HepG2 (cell line): Measurements from ENCODE around the gene AMIGO3. TPM values are rescaled to one million over a fixed set of nuclear protein-coding genes. Genes with fewer than 3 reads are reported as not detected.

Source experiments
- AGO1 ChIP-seq: fragments of 200-400 bp; formaldehyde crosslinking; IDR thresholded peaks from 2 replicates; pipeline ENCODE4 v1.6.1; 2017; ENCODE audit warnings: mild to moderate bottlenecking, low read depth, low read length, moderate library complexity; ENCODE audit not compliant: poor library complexity, severe bottlenecking
- ARID3A ChIP-seq: IDR thresholded peaks from 2 replicates; pipeline ENCODE4 v1.6.1; 2012; ENCODE audit warnings: low read depth, low read length, improper control_type of control experiment
- ATF5 ChIP-seq: sonication (generic); formaldehyde crosslinking; IDR thresholded peaks from 2 replicates; pipeline ENCODE4 v1.4.0; 2020; ENCODE audit warnings: mild to moderate bottlenecking, low read depth, missing genetic modification reagents
- CHD2 ChIP-seq: IDR thresholded peaks from 2 replicates; pipeline ENCODE4 v1.6.1; 2011; ENCODE audit warnings: low read depth, low read length, improper control_type of control experiment
- KDM4B ChIP-seq: sonication (generic); formaldehyde crosslinking; IDR thresholded peaks from 2 replicates; pipeline ENCODE4 v1.4.0; 2020; ENCODE audit warnings: missing genetic modification reagents
- NFIB ChIP-seq: sonication (generic); formaldehyde crosslinking; IDR thresholded peaks from 2 replicates; pipeline ENCODE4 v1.9.0; 2021; ENCODE audit warnings: missing genetic modification reagents, mild to moderate bottlenecking, borderline replicate concordance
- ZFP62 ChIP-seq: sonication (generic); formaldehyde crosslinking; IDR thresholded peaks from 2 replicates; pipeline ENCODE4 v1.4.0; 2020; ENCODE audit warnings: missing genetic modification reagents
- ZKSCAN5 ChIP-seq: sonication (generic); formaldehyde crosslinking; IDR thresholded peaks from 2 replicates; pipeline ENCODE4 v1.5.1; 2020; ENCODE audit warnings: mild to moderate bottlenecking, missing genetic modification reagents
- ZMYM3 ChIP-seq: sonication (generic); formaldehyde crosslinking; IDR thresholded peaks from 2 replicates; pipeline ENCODE4 v1.5.1; 2020; ENCODE audit warnings: mild to moderate bottlenecking, missing genetic modification reagents
- ZNF10 ChIP-seq: sonication (generic); formaldehyde crosslinking; IDR thresholded peaks from 2 replicates; pipeline ENCODE4 v1.4.0; 2020; ENCODE audit warnings: mild to moderate bottlenecking, low read depth, missing genetic modification reagents, borderline replicate concordance
- ZNF318 ChIP-seq: sonication (generic); formaldehyde crosslinking; IDR thresholded peaks from 2 replicates; pipeline ENCODE4 v1.4.0; 2020; ENCODE audit warnings: mild to moderate bottlenecking, missing genetic modification reagents
- ZNF329 ChIP-seq: sonication (generic); formaldehyde crosslinking; IDR thresholded peaks from 2 replicates; pipeline ENCODE4 v1.9.0; 2021; ENCODE audit warnings: low read depth, mild to moderate bottlenecking, missing genetic modification reagents
- ZNF343 ChIP-seq: sonication (generic); formaldehyde crosslinking; IDR thresholded peaks from 2 replicates; pipeline ENCODE4 v1.4.0; 2020; ENCODE audit warnings: mild to moderate bottlenecking, missing genetic modification reagents
- ZNF879 ChIP-seq: sonication (generic); formaldehyde crosslinking; IDR thresholded peaks from 2 replicates; pipeline ENCODE4 v1.8.1; 2023; ENCODE audit warnings: missing genetic modification reagents
- polyA plus RNA-seq, 8 experiments: library from polyadenylated mRNA; depleted of rRNA in 3 of 8; stranded (reverse) in 7 of 8; unstranded in 1 of 8; fragments of >200 nt; fragmentation: Illumina TruSeq in 4 of 8; extraction: Trizol in 4 of 8; gene quantifications; 2 replicates each; pipeline versions ENCODE4 v1.2.1 to v1.2.3, GENCODE V29; 2011 to 2016; ENCODE audit warnings: low read depth in 4 of 8, missing spikeins in 1 of 8, mixed read lengths in 1 of 8; ENCODE audit not compliant: insufficient read depth in 1 of 8
- total RNA-seq, 5 experiments: library from RNA; depleted of rRNA; stranded (reverse); fragments of >200 nt; fragmentation: Illumina TruSeq; extraction: Trizol; gene quantifications; 2 replicates each; pipeline ENCODE4 v1.2.3, GENCODE V29; 2016; ENCODE audit warnings: low read depth in 1 of 5

Gene AMIGO3
- total and polyA plus RNA-seq, 2 of the 13 experiments (the other 11 are each of a cell fraction or from before 2014, with no cell fraction given) = 0.35 TPM; not detected in 1

- TF ChIP-seq KDM4B (CRISPR knock-in tag) (no peak), NFIB (CRISPR knock-in tag) (no peak), ARID3A (no peak), AGO1 (peak; percentile 98), ZNF318 (CRISPR knock-in tag) (no peak; the same call in 1 of the 2 replicates), ZNF10 (CRISPR knock-in tag) (no peak), ZNF329 (CRISPR knock-in tag) (0 out of 2 replicates have a peak, but pooled peaks have one; percentile 33), ZKSCAN5 (no peak), ZNF879 (CRISPR knock-in tag) (no peak), ZFP62 (CRISPR knock-in tag) (no peak), ATF5 (CRISPR knock-in tag) (no peak), CHD2 (no peak), ZNF343 (no peak), ZMYM3 (CRISPR knock-in tag) (no peak)
These were observed 4.4 kb upstream of the AMIGO3 start, which contains the start of gene GMPPB (continued) for GRCh38 chr3:49723628-49724551.
